WERI-Rb-1 (cell line): ENCODE results near the gene SASH1.

ENCODE experiments used
- DNase-seq: peaks from one replicate; pipeline ENCODE4 v3.0.0-alpha.2; 2020
- H3K27ac ChIP-seq: fragments of 250-450 bp; sonication (Bioruptor Pico); 2 replicates; pipeline ENCODE4 v1.5.1; 2020; ENCODE audit warnings: mild to moderate bottlenecking, moderate library complexity
- H3K27me3 ChIP-seq: fragments of 250-450 bp; sonication (Bioruptor Pico); 2 replicates; pipeline ENCODE4 v1.5.1; 2021; ENCODE audit warnings: mild to moderate bottlenecking, low read depth, moderate library complexity; ENCODE audit not compliant: insufficient read depth, severe bottlenecking
- H3K36me3 ChIP-seq: fragments of 250-450 bp; sonication (Bioruptor Pico); 2 replicates; pipeline ENCODE4 v1.5.1; 2020; ENCODE audit warnings: mild to moderate bottlenecking, moderate library complexity
- H3K4me3 ChIP-seq: 2 replicates; pipeline ENCODE4 v1.5.1; 2011; ENCODE audit warnings: low read depth, mild to moderate bottlenecking, control low read depth, low read length
- H3K9me3 ChIP-seq: fragments of 250-450 bp; sonication (Bioruptor Pico); 2 replicates; pipeline ENCODE4 v1.5.1; 2021; ENCODE audit warnings: mild to moderate bottlenecking, moderate library complexity; ENCODE audit not compliant: severe bottlenecking
- TF ChIP-seq, protein P1 (sequence below): IDR thresholded peaks from 2 replicates; pipeline ENCODE4 v1.5.1; 2011; ENCODE audit warnings: low read depth, mild to moderate bottlenecking, control low read depth, inconsistent platforms, low read length

Gene SASH1

GRCh38 chr6:148543540-148543939 lies 200.9 kb downstream of the SASH1 start:
- Histone ChIP-seq H3K27ac (no peak overlapping the region), H3K27me3 (no peaks in the 10 kb centered on the region), H3K4me3 (no peak overlapping the region), H3K9me3 (no peaks in the 10 kb centered on the region), H3K36me3 (peaks cover 74% of the 10 kb centered on the region)
- DNase-seq = no peak
- TF ChIP-seq, protein P1, sequence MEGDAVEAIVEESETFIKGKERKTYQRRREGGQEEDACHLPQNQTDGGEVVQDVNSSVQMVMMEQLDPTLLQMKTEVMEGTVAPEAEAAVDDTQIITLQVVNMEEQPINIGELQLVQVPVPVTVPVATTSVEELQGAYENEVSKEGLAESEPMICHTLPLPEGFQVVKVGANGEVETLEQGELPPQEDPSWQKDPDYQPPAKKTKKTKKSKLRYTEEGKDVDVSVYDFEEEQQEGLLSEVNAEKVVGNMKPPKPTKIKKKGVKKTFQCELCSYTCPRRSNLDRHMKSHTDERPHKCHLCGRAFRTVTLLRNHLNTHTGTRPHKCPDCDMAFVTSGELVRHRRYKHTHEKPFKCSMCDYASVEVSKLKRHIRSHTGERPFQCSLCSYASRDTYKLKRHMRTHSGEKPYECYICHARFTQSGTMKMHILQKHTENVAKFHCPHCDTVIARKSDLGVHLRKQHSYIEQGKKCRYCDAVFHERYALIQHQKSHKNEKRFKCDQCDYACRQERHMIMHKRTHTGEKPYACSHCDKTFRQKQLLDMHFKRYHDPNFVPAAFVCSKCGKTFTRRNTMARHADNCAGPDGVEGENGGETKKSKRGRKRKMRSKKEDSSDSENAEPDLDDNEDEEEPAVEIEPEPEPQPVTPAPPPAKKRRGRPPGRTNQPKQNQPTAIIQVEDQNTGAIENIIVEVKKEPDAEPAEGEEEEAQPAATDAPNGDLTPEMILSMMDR = no peak

- Histone ChIP-seq H3K9me3 (no peaks in the 10 kb centered on the region), H3K36me3 (peaks cover 76% of the 10 kb centered on the region)
Observed at GRCh38 chr6:148544421-148544820, 201.8 kb downstream of the SASH1 start.

DNA sequence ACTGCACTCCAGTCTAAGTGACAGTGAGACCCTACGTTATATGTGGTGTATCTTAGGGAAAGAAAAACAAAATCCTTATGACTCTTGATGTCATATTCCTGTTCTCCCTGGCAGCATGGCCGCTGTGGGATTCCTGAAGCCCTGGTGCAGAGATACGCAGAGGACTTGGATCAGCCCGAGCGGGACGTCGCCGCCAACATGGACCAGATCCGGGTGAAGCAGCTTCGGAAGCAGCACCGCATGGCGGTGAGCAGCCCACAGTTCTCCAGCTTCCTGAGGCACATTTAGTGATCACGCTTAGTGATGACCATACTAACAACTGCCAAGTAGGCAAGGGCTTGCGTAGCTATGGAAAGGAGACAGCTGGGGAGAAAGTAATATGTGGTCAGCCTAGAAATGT lies 203.3 kb downstream of the SASH1 start:
- Histone ChIP-seq H3K36me3 (peaks cover 63% of the 10 kb centered on the region), H3K27me3 (no peaks in the 10 kb centered on the region), H3K9me3 (no peaks in the 10 kb centered on the region), H3K27ac (no peak overlapping the region), H3K4me3 (no peak overlapping the region)
- TF ChIP-seq, protein P1 = no peak
- DNase-seq = no peak

More at GRCh38 chr6:148544421-148544820, 201.8 kb downstream of the SASH1 start:
- DNase-seq = no peak
- H3K27me3 ChIP-seq = no peaks in the 10 kb centered on the region
- H3K27ac ChIP-seq = no peak overlapping the region
- H3K4me3 ChIP-seq = no peak overlapping the region
- TF ChIP-seq, protein P1 = no peak

DNA sequence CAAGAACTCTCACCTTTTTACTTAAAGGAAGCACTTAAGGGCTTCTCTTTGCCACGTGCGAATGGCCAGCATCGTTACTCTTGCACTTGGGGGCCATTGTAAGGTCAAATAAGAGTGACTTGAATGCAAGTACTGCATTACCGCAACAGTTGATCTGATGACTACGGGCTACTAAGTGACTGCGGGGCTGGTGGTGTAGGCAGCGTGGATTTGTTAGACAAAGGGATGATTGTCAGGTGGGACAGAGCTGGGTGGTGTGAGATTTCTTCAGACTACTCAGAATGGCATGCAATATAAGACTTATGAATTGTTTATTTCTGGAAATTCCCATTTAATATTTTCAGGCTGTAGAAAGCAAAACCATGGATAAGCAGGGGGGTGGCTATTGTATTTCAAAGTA lies 204.5 kb downstream of the SASH1 start:
- no peak overlapping the region for H3K27ac ChIP-seq
- H3K36me3 ChIP-seq = peaks cover 60% of the 10 kb centered on the region
- H3K27me3 ChIP-seq = no peaks in the 10 kb centered on the region
- no peak for DNase-seq
- no peak overlapping the region for H3K4me3 ChIP-seq
- no peaks in the 10 kb centered on the region for H3K9me3 ChIP-seq
- TF ChIP-seq, protein P1 = no peak

- no peak for DNase-seq
- TF ChIP-seq, protein P1 = no peak
- no peak overlapping the region for H3K27ac ChIP-seq
- H3K36me3 ChIP-seq = peaks cover 57% of the 10 kb centered on the region
- H3K4me3 ChIP-seq = no peak overlapping the region
- H3K9me3 ChIP-seq = no peaks in the 10 kb centered on the region
- no peaks in the 10 kb centered on the region for H3K27me3 ChIP-seq
Observed at GRCh38 chr6:148548065-148548748, 205.6 kb downstream of the SASH1 start.

DNA sequence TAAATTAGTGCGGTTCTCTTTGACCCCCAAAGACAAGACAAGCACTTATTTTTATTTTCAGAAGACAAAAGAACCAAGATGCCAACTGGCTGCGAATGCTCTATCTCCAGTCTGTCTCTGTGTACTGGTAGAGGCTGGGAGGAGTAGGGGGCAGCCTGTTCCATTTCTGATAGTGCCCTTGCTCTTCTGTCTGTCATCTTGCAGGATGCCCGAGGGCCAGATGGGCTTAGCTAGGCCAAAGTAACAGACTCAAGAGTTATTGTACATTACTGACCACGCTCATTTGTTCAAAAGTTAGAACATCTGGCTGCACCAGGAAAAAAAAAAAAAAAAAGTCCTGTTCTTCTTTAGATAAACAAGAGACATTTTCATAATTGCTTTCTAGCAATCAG lies 206.1 kb downstream of the SASH1 start:
- no peaks in the 10 kb centered on the region for H3K27me3 ChIP-seq
- peaks cover 52% of the 10 kb centered on the region for H3K36me3 ChIP-seq
- no peak overlapping the region for H3K4me3 ChIP-seq
- no peaks in the 10 kb centered on the region for H3K9me3 ChIP-seq
- DNase-seq = no peak
- TF ChIP-seq, protein P1 = no peak
- no peak overlapping the region for H3K27ac ChIP-seq
